ENCODE results near the gene TMEM25.

The TMEM25 gene

GRCh38 chr11:118514103-118514502 is 16.9 kb upstream of the TMEM25 start:
- no peak for TF ChIP-seq YY1 (IDR thresholded peaks at IDR 0.05; ENCODE audit: low read depth)
- TF ChIP-seq, protein P1, sequence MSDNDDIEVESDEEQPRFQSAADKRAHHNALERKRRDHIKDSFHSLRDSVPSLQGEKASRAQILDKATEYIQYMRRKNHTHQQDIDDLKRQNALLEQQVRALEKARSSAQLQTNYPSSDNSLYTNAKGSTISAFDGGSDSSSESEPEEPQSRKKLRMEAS (IDR thresholded peaks at IDR 0.05) = no peak
- no peak for TF ChIP-seq CEBPB (IDR thresholded peaks at IDR 0.05)
- TF ChIP-seq FOXM1 (IDR thresholded peaks at IDR 0.05; ENCODE audit: borderline replicate concordance, low read depth) = no peak
- no peak for TF ChIP-seq EGR1 (IDR thresholded peaks at IDR 0.05)
- TF ChIP-seq REST (IDR thresholded peaks at IDR 0.05; ENCODE audit: low read depth) = no peak
- no peak for TF ChIP-seq USF1 (IDR thresholded peaks at IDR 0.05)
- no peak for TF ChIP-seq TAF1 (IDR thresholded peaks at IDR 0.05; ENCODE audit: low read depth)
- no peak for TF ChIP-seq ZBTB7A (IDR thresholded peaks at IDR 0.05; ENCODE audit: low read depth)
- TF ChIP-seq NFIC (IDR thresholded peaks at IDR 0.05) = no peak
- TF ChIP-seq CREB1 (IDR thresholded peaks at IDR 0.05; ENCODE audit: low read depth) = no peak
- no peak for TF ChIP-seq TEAD4 (IDR thresholded peaks at IDR 0.05)
- TF ChIP-seq EP300 (IDR thresholded peaks at IDR 0.05; ENCODE audit: borderline replicate concordance) = no peak
- TF ChIP-seq TCF12 (IDR thresholded peaks at IDR 0.05; ENCODE audit: low read depth) = no peak
- no peak for TF ChIP-seq RAD21 (IDR thresholded peaks at IDR 0.05; ENCODE audit: low read depth)

GRCh38 chr11:118519549-118519948 is 11.4 kb upstream of the TMEM25 start:
- TF ChIP-seq FOXM1 (IDR thresholded peaks at IDR 0.05; ENCODE audit: borderline replicate concordance, low read depth) (no peak), CREB1 (IDR thresholded peaks at IDR 0.05; ENCODE audit: low read depth) (no peak), USF1 (IDR thresholded peaks at IDR 0.05) (no peak), CEBPB (IDR thresholded peaks at IDR 0.05) (no peak), TAF1 (IDR thresholded peaks at IDR 0.05; ENCODE audit: low read depth) (no peak), YY1 (IDR thresholded peaks at IDR 0.05; ENCODE audit: low read depth) (no peak), NFIC (IDR thresholded peaks at IDR 0.05) (no peak), TEAD4 (IDR thresholded peaks at IDR 0.05) (no peak), TCF12 (IDR thresholded peaks at IDR 0.05; ENCODE audit: low read depth) (no peak), RAD21 (IDR thresholded peaks at IDR 0.05; ENCODE audit: low read depth) (no peak)
- TF ChIP-seq, protein P1 (IDR thresholded peaks at IDR 0.05) = no peak

DNA sequence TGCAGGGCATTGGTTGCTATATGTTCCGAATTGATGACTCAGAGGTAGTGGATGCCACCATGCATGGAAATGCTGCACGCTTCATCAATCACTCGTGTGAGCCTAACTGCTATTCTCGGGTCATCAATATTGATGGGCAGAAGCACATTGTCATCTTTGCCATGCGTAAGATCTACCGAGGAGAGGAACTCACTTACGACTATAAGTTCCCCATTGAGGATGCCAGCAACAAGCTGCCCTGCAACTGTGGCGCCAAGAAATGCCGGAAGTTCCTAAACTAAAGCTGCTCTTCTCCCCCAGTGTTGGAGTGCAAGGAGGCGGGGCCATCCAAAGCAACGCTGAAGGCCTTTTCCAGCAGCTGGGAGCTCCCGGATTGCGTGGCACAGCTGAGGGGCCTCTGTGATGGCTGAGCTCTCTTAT is 9.1 kb upstream of the TMEM25 start:
- TF ChIP-seq TAF1 (IDR thresholded peaks at IDR 0.05; ENCODE audit: low read depth) (no peak), ZBTB7A (IDR thresholded peaks at IDR 0.05; ENCODE audit: low read depth) (no peak), TCF12 (IDR thresholded peaks at IDR 0.05; ENCODE audit: low read depth) (no peak), REST (IDR thresholded peaks at IDR 0.05; ENCODE audit: low read depth) (no peak), CREB1 (IDR thresholded peaks at IDR 0.05; ENCODE audit: low read depth) (no peak), YY1 (IDR thresholded peaks at IDR 0.05; ENCODE audit: low read depth) (no peak), RAD21 (IDR thresholded peaks at IDR 0.05; ENCODE audit: low read depth) (no peak), NFIC (IDR thresholded peaks at IDR 0.05) (no peak), EGR1 (IDR thresholded peaks at IDR 0.05) (no peak), CEBPB (IDR thresholded peaks at IDR 0.05) (no peak), USF1 (IDR thresholded peaks at IDR 0.05) (no peak), FOXM1 (IDR thresholded peaks at IDR 0.05; ENCODE audit: borderline replicate concordance, low read depth) (no peak), TEAD4 (IDR thresholded peaks at IDR 0.05) (no peak), EP300 (IDR thresholded peaks at IDR 0.05; ENCODE audit: borderline replicate concordance) (no peak)
- TF ChIP-seq, protein P1 (IDR thresholded peaks at IDR 0.05) = no peak

- TF ChIP-seq USF1 (IDR thresholded peaks at IDR 0.05) (no peak), EGR1 (IDR thresholded peaks at IDR 0.05) (no peak), TAF1 (IDR thresholded peaks at IDR 0.05; ENCODE audit: low read depth) (no peak), RAD21 (IDR thresholded peaks at IDR 0.05; ENCODE audit: low read depth) (peak; percentile 44)
Measured at GRCh38 chr11:118522571-118523072, 8.4 kb upstream of the TMEM25 start.

DNA sequence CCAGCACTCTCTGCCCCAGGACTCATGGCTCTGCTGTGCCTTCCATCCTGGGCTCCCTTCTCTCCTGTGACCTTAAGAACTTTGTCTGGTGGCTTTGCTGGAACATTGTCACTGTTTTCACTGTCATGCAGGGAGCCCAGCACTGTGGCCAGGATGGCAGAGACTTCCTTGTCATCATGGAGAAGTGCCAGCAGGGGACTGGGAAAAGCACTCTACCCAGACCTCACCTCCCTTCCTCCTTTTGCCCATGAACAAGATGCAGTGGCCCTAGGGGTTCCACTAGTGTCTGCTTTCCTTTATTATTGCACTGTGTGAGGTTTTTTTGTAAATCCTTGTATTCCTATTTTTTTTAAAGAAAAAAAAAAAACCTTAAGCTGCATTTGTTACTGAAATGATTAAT is 6.6 kb upstream of the TMEM25 start:
- TF ChIP-seq USF1 (IDR thresholded peaks at IDR 0.05) (no peak), RAD21 (IDR thresholded peaks at IDR 0.05; ENCODE audit: low read depth) (no peak), TCF12 (IDR thresholded peaks at IDR 0.05; ENCODE audit: low read depth) (no peak), NFIC (IDR thresholded peaks at IDR 0.05) (no peak), FOXM1 (IDR thresholded peaks at IDR 0.05; ENCODE audit: borderline replicate concordance, low read depth) (no peak), ZBTB7A (IDR thresholded peaks at IDR 0.05; ENCODE audit: low read depth) (no peak), CEBPB (IDR thresholded peaks at IDR 0.05) (no peak)
